HCT116 (cell line): ENCODE results near the gene CSRP3. TPM values are rescaled to one million over a fixed set of nuclear protein-coding genes. Genes with fewer than 3 reads are reported as not detected.

Experiments used
- ATAC-seq: fragments of 200-7000 bp; cut with Tn5 transposase; 2 replicates; pipeline ENCODE4 v1.9.1; 2020; ENCODE audit warnings: mild to moderate bottlenecking, moderate library complexity
- BruUV-seq: library from RNA; stranded (reverse); fragments of 400-500 nt; replicated peaks from 2 replicates; lab custom pipeline; 2021; lab: Mats Ljungman, UMichigan
- CTCF ChIA-PET: fragments of 300-600 bp; sonication (Branson Sonifier 250); formaldehyde crosslinking; loops from one replicate; lab custom pipeline; 2021; ENCODE audit warnings: antibody characterized with exemption; lab: Charles Lee
- POLR2A ChIA-PET: fragments of 300-600, 350-600 bp; sonication (Branson Sonifier 250); formaldehyde crosslinking; loops from one replicate; lab custom pipeline; 2021; ENCODE audit warnings: antibody characterized with exemption; lab: Charles Lee
- RAD21 ChIA-PET, 2 experiments: fragments of 300-600 bp; sonication (Branson Sonifier 250); formaldehyde crosslinking; loops; one replicate each; lab custom pipeline; 2023; ENCODE audit warnings: low total read pairs in 2 of 2; ENCODE audit not compliant: uncharacterized antibody in 2 of 2, unreplicated experiment in 2 of 2, low non-redundant PET in 1 of 2; lab: Charles Lee
- DNase-seq: peaks from one replicate; pipeline ENCODE4 v3.0.0-alpha.2; 2010; ENCODE audit warnings: low read depth, low spot score
- H2AFZ ChIP-seq: fragments of 200-600 bp; shearing (Covaris generic), sonication (generic); 2 replicates; pipeline ENCODE4 v1.6.1; 2017; ENCODE audit warnings: low read depth, mixed run types, mixed read lengths, antibody characterized with exemption, low read length; ENCODE audit not compliant: poor library complexity, severe bottlenecking
- H3K27ac ChIP-seq: 2 replicates; pipeline ENCODE4 v1.5.1; 2012; ENCODE audit warnings: low read depth, low read length
- H3K27me3 ChIP-seq: fragments of 200-600 bp; sonication (generic); 2 replicates; pipeline ENCODE4 v1.6.1; 2016; ENCODE audit warnings: mixed run types, low read length, mixed read lengths; ENCODE audit not compliant: insufficient read depth
- H3K36me3 ChIP-seq, 2 experiments: fragments of 200-500 bp in 1 of 2; fragments of 200-600 bp in 1 of 2; sonication (Bioruptor generic) in 1 of 2; sonication (generic) in 1 of 2; 2 replicates each; pipeline versions ENCODE4 v1.5.1 to v1.6.1; 2014 to 2016; ENCODE audit warnings: low read length in 2 of 2, inconsistent platforms in 1 of 2, mixed read lengths in 1 of 2, mixed run types in 1 of 2; ENCODE audit not compliant: insufficient read depth in 2 of 2, control insufficient read depth in 1 of 2
- H3K4me1 ChIP-seq, 2 experiments: fragments of 200-600 bp in 1 of 2; sonication (generic) in 1 of 2; 2 replicates each; pipeline versions ENCODE4 v1.5.1 to v1.6.1; 2012 to 2017; ENCODE audit warnings: low read length in 2 of 2, inconsistent platforms in 1 of 2, mild to moderate bottlenecking in 1 of 2, mixed read lengths in 1 of 2, mixed run types in 1 of 2, moderate library complexity in 1 of 2; ENCODE audit not compliant: insufficient read depth in 2 of 2, control insufficient read depth in 1 of 2
- H3K4me2 ChIP-seq: fragments of 200-600 bp; sonication (generic); 2 replicates; pipeline ENCODE4 v1.6.1; 2017; ENCODE audit warnings: mixed run types, low read length, mixed read lengths
- H3K4me3 ChIP-seq, 2 experiments: fragments of 200-600 bp in 1 of 2; sonication (generic) in 1 of 2; replicated peaks in 1 of 2; 2 replicates each; pipeline ENCODE4 v1.5.1; 2011 to 2016; ENCODE audit warnings: low read length in 2 of 2, control low read depth in 1 of 2, low read depth in 1 of 2, mild to moderate bottlenecking in 1 of 2, mixed read lengths in 1 of 2, mixed run types in 1 of 2
- H3K79me2 ChIP-seq: fragments of 200-600 bp; sonication (generic); 2 replicates; pipeline ENCODE4 v1.6.1; 2017; ENCODE audit warnings: mild to moderate bottlenecking, mixed run types, low read length, moderate library complexity, mixed read lengths; ENCODE audit not compliant: insufficient read depth
- H3K9ac ChIP-seq: fragments of 200-600 bp; sonication (generic); 2 replicates; pipeline ENCODE4 v1.6.1; 2016; ENCODE audit warnings: low read length, mixed read lengths
- H3K9me2 ChIP-seq: fragments of 200-600 bp; sonication (generic), shearing (Covaris generic); 2 replicates; pipeline ENCODE4 v1.6.1; 2017; ENCODE audit warnings: mixed run types, mild to moderate bottlenecking, moderate library complexity; ENCODE audit not compliant: insufficient read depth
- H3K9me3 ChIP-seq, 2 experiments: fragments of 200-500 bp in 1 of 2; fragments of 200-600 bp in 1 of 2; sonication (Bioruptor generic) in 1 of 2; sonication (generic) in 1 of 2; 2 replicates each; pipeline ENCODE4 v1.6.1; 2014 to 2017; ENCODE audit warnings: low read length in 2 of 2, mixed read lengths in 2 of 2, inconsistent platforms in 1 of 2, low read depth in 1 of 2, mild to moderate bottlenecking in 1 of 2, mixed run types in 1 of 2, moderate library complexity in 1 of 2; ENCODE audit not compliant: control insufficient read depth in 1 of 2, insufficient read depth in 1 of 2
- H4K20me1 ChIP-seq: fragments of 200-600 bp; sonication (generic), shearing (Covaris generic); 2 replicates; pipeline ENCODE4 v1.6.1; 2017; ENCODE audit warnings: mixed run types, mild to moderate bottlenecking, moderate library complexity; ENCODE audit not compliant: insufficient read depth
- ATF3 ChIP-seq: IDR thresholded peaks from 2 replicates; pipeline ENCODE4 v1.6.1; 2012
- CTCF ChIP-seq, 3 experiments: fragments of 200-600 bp in 1 of 3; sonication (generic) in 1 of 3; IDR thresholded peaks in 2 of 3; conservative IDR thresholded peaks in 1 of 3; 2 replicates each; pipeline ENCODE4 v1.5.1; 2012 to 2017; ENCODE audit warnings: low read depth in 2 of 3, low read length in 2 of 3, antibody characterized with exemption in 1 of 3, borderline replicate concordance in 1 of 3, control low read depth in 1 of 3, mild to moderate bottlenecking in 1 of 3, mixed read lengths in 1 of 3, mixed run types in 1 of 3, moderate library complexity in 1 of 3; ENCODE audit not compliant: insufficient read depth in 1 of 3
- EGR1 ChIP-seq: IDR thresholded peaks from 2 replicates; pipeline ENCODE4 v1.6.1; 2012; ENCODE audit warnings: low read depth
- EZH2phosphoT487 ChIP-seq: fragments of 200-600 bp; IDR thresholded peaks from 2 replicates; pipeline ENCODE4 v1.6.1; 2018; ENCODE audit warnings: antibody characterized with exemption, borderline replicate concordance
- FOSL1 ChIP-seq: IDR thresholded peaks from 2 replicates; pipeline ENCODE4 v1.6.1; 2012; ENCODE audit warnings: low read depth
- JUND ChIP-seq: IDR thresholded peaks from 2 replicates; pipeline ENCODE4 v1.6.1; 2012
- POLR2A ChIP-seq: IDR thresholded peaks from 2 replicates; pipeline ENCODE4 v1.7.0; 2011; ENCODE audit warnings: borderline replicate concordance; ENCODE audit not compliant: insufficient read depth, insufficient read length; ENCODE audit errors: extremely low read depth
- POLR2AphosphoS5 ChIP-seq: IDR thresholded peaks from 2 replicates; pipeline ENCODE4 v1.6.1; 2011; ENCODE audit warnings: mild to moderate bottlenecking, low read depth, low read length, moderate library complexity
- RAD21 ChIP-seq: IDR thresholded peaks from 2 replicates; pipeline ENCODE4 v1.6.1; 2012; ENCODE audit warnings: low read depth, mild to moderate bottlenecking
- SIN3A ChIP-seq: IDR thresholded peaks from 2 replicates; pipeline ENCODE4 v1.6.1; 2012; ENCODE audit warnings: low read depth
- TCF7L2 ChIP-seq: IDR thresholded peaks from 2 replicates; pipeline ENCODE4 v1.7.0; 2011; ENCODE audit warnings: borderline replicate concordance, inconsistent platforms; ENCODE audit not compliant: insufficient read depth, insufficient read length; ENCODE audit errors: extremely low read depth
- ZNF274 ChIP-seq: fragments of 200-500 bp; sonication (Bioruptor generic); IDR thresholded peaks from 2 replicates; pipeline ENCODE4 v1.6.1; 2014; ENCODE audit warnings: mild to moderate bottlenecking, low read depth, low read length, inconsistent platforms
- intact Hi-C: fragments of 100-400 bp; cut with micrococcal nuclease; formaldehyde crosslinking; loops from 2 replicates; pipeline ENCODE4 v1.10.0; 2022
- total RNA-seq: library from RNA; stranded (reverse); gene quantifications from one replicate; pipeline ENCODE4 v1.2.1, GENCODE V29; 2021; ENCODE audit not compliant: unreplicated experiment

CSRP3 gene
- total RNA-seq, 1 experiment from 2014 or later: not detected

- H2AFZ ChIP-seq: no peak overlapping the region
- no peaks in the 10 kb centered on the region for H3K9me2 ChIP-seq
- RAD21 ChIA-PET: no interaction called here
- CTCF ChIA-PET: no interaction called here
- intact Hi-C loops: no loop called here
- no peak overlapping the region for H3K4me3 ChIP-seq
- BruUV-seq: no TSS peak
- H3K4me1 ChIP-seq: no peaks in the 10 kb centered on the region
- H3K9me3 ChIP-seq: no peaks in the 10 kb centered on the region
- no peaks in the 10 kb centered on the region for H4K20me1 ChIP-seq
- no peak for TF ChIP-seq POLR2AphosphoS5
- TF ChIP-seq EGR1: no peak
- no peak for TF ChIP-seq POLR2A
- no peak for TF ChIP-seq FOSL1
- no peak for TF ChIP-seq EZH2phosphoT487
- TF ChIP-seq CTCF (IDR thresholded peaks at IDR 0.05 in 2 of 3, conservative IDR thresholded peaks at IDR 0.05 in 1 of 3; ENCODE audit: borderline replicate concordance in 1 of 3, insufficient read depth in 1 of 3, low read depth in 2 of 3, low read length in 2 of 3): no peak
- TF ChIP-seq ATF3: no peak
- no peaks in the 10 kb centered on the region; the same call in 1 of the 2 replicates for H3K27me3 ChIP-seq
- POLR2A ChIA-PET: no interaction called here
- DNase-seq (no peak), ATAC-seq (no peak)
- no peaks in the 10 kb centered on the region for H3K79me2 ChIP-seq
- no peak overlapping the region for H3K27ac ChIP-seq
- H3K36me3 ChIP-seq: no peaks in the 10 kb centered on the region
- no peak overlapping the region for H3K9ac ChIP-seq
- no peak overlapping the region for H3K4me2 ChIP-seq
Measured at GRCh38 chr11:19194620-19195308, 7.0 kb downstream of the CSRP3 start.

- DNase-seq: no peak
- intact Hi-C loops: no loop called here
Measured at GRCh38 chr11:19193916-19194315, 7.9 kb downstream of the CSRP3 start.

More at GRCh38 chr11:19193916-19194315, 7.9 kb downstream of the CSRP3 start:
- no peaks in the 10 kb centered on the region for H3K27me3 ChIP-seq
- H3K4me1 ChIP-seq: no peaks in the 10 kb centered on the region
- no peaks in the 10 kb centered on the region for H3K9me2 ChIP-seq
- BruUV-seq: no TSS peak
- H2AFZ ChIP-seq: no peak overlapping the region
- CTCF ChIA-PET: no interaction called here
- no peak overlapping the region for H3K4me2 ChIP-seq
- no peak overlapping the region for H3K4me3 ChIP-seq
- no peak overlapping the region for H3K9ac ChIP-seq
- no peaks in the 10 kb centered on the region for H3K9me3 ChIP-seq
- no peak overlapping the region for H3K27ac ChIP-seq
- no peak for TF ChIP-seq SIN3A
- no peak for TF ChIP-seq TCF7L2
- no peak for TF ChIP-seq ZNF274
- TF ChIP-seq RAD21: no peak
- TF ChIP-seq JUND: no peak
- no peak for TF ChIP-seq POLR2AphosphoS5
- RAD21 ChIA-PET: no interaction called here
- H3K79me2 ChIP-seq: no peaks in the 10 kb centered on the region
- ATAC-seq: no peak
- no peaks in the 10 kb centered on the region for H4K20me1 ChIP-seq
- no peaks in the 10 kb centered on the region for H3K36me3 ChIP-seq
- POLR2A ChIA-PET: no interaction called here
